Measurements from ENCODE around the gene FAM114A1.

Gene FAM114A1

GRCh38 chr4:38860788-38861424 lies 6.7 kb upstream of the FAM114A1 start:
- H3K4me1 ChIP-seq (ENCODE audit: control insufficient read depth, insufficient read depth, low read length), result peaks cover 22% of the 10 kb centered on the region
- no peak overlapping the region for H3K4me3 ChIP-seq (ENCODE audit: low read length)
- no peak overlapping the region for H3K4me2 ChIP-seq (ENCODE audit: low read length)
- no peaks in the 10 kb centered on the region for H3K36me3 ChIP-seq (ENCODE audit: insufficient read depth, low read length)
- H3K9ac ChIP-seq (ENCODE audit: low read depth, low read length), result no peak overlapping the region
- no peaks in the 10 kb centered on the region for H3K27me3 ChIP-seq (ENCODE audit: control insufficient read depth, insufficient read depth, low read length)
- no peaks in the 10 kb centered on the region for H3K9me3 ChIP-seq (replicated peaks; ENCODE audit: low read length)

GRCh38 chr4:38861791-38862190 lies 5.8 kb upstream of the FAM114A1 start:
- peaks cover 24% of the 10 kb centered on the region for H3K4me1 ChIP-seq (ENCODE audit: control insufficient read depth, insufficient read depth, low read length)
- no peak overlapping the region for H3K4me3 ChIP-seq (ENCODE audit: low read length)
- H3K4me2 ChIP-seq (ENCODE audit: low read length), result no peak overlapping the region
- H3K9me3 ChIP-seq (replicated peaks; ENCODE audit: low read length), result no peaks in the 10 kb centered on the region
- no peaks in the 10 kb centered on the region for H3K36me3 ChIP-seq (ENCODE audit: insufficient read depth, low read length)
- H3K27me3 ChIP-seq (ENCODE audit: control insufficient read depth, insufficient read depth, low read length), result no peaks in the 10 kb centered on the region
- no peak overlapping the region for H3K9ac ChIP-seq (ENCODE audit: low read depth, low read length)

- Histone ChIP-seq H3K27me3 (ENCODE audit: control insufficient read depth, insufficient read depth, low read length) (no peaks in the 10 kb centered on the region), H3K4me2 (ENCODE audit: low read length) (no peak overlapping the region), H3K9ac (ENCODE audit: low read depth, low read length) (no peak overlapping the region), H3K9me3 (replicated peaks; ENCODE audit: low read length) (no peaks in the 10 kb centered on the region), H3K4me3 (ENCODE audit: low read length) (no peak overlapping the region), H3K36me3 (ENCODE audit: insufficient read depth, low read length) (peaks cover 13% of the 10 kb centered on the region), H3K4me1 (ENCODE audit: control insufficient read depth, insufficient read depth, low read length) (peaks cover 29% of the 10 kb centered on the region)
These were observed 2.2 kb upstream of the FAM114A1 start for GRCh38 chr4:38865445-38865844.

- H3K27me3 ChIP-seq (ENCODE audit: control insufficient read depth, insufficient read depth, low read length), result no peaks in the 10 kb centered on the region
- H3K9me3 ChIP-seq (replicated peaks; ENCODE audit: low read length), result no peaks in the 10 kb centered on the region
- H3K4me1 ChIP-seq (ENCODE audit: control insufficient read depth, insufficient read depth, low read length), result peaks cover 38% of the 10 kb centered on the region
- peak overlapping the region; percentile 98 for H3K9ac ChIP-seq (ENCODE audit: low read depth, low read length)
- H3K36me3 ChIP-seq (ENCODE audit: insufficient read depth, low read length), result peaks cover 24% of the 10 kb centered on the region
- peak overlapping the region; percentile 88 for H3K4me3 ChIP-seq (ENCODE audit: low read length)
- H3K4me2 ChIP-seq (ENCODE audit: low read length), result peak overlapping the region; percentile 96
These were observed 581 bp upstream of the FAM114A1 start for GRCh38 chr4:38866973-38867477.

DNA sequence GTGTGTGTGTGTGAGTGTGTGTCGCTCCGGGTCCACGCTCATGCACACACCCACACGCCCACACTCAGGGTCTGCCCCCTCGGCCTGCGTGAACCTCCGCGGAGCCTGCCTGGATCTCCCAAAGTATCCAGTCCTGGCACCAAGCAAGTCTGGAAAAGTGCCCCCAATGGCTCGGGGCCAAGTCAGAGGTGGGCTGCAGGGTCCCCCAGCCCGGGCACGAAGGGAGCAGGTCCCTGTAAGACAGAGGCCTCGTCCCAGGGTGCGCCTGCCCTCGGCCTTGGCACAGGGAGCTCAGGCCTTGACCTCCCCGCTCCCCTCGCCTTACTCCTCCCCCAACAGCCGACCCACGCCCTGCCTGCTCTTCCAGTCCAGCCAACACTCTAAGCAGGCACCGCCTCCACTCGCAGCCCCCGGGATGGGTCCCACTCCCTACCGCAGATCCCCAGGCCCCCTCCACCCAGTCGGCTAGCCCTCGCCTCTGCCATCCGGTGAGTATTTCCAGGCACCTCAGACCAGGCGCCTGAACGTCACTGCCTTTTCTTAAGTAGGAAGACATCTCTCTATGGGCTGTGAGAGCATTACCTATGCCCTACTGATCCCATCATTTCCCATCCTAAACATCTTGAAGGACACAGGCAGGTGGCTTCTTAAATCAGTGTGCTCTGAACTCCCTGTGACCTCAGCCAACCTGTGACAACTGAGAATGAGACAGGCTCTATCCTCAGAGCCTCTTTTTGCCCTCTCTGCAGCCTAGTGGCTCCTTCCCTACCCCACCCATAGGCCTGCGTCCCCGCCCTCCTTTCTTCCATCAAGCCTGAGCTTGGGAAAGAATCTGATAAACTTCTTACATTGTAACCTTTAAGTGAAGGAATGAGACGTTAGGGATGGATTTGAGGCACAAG lies 704 bp downstream of the FAM114A1 start:
- no peaks in the 10 kb centered on the region for H3K9me3 ChIP-seq (replicated peaks; ENCODE audit: low read length)
- no peaks in the 10 kb centered on the region for H3K27me3 ChIP-seq (ENCODE audit: control insufficient read depth, insufficient read depth, low read length)
- peak overlapping the region; percentile 98 for H3K9ac ChIP-seq (ENCODE audit: low read depth, low read length)
- peaks cover 48% of the 10 kb centered on the region for H3K4me1 ChIP-seq (ENCODE audit: control insufficient read depth, insufficient read depth, low read length)
- peak overlapping the region; percentile 88 for H3K4me3 ChIP-seq (ENCODE audit: low read length)
- H3K36me3 ChIP-seq (ENCODE audit: insufficient read depth, low read length), result peaks cover 35% of the 10 kb centered on the region
- H3K4me2 ChIP-seq (ENCODE audit: low read length), result peak overlapping the region; percentile 90

GRCh38 chr4:38869511-38869910 lies 1.9 kb downstream of the FAM114A1 start:
- H3K4me3 ChIP-seq (ENCODE audit: low read length), result peak overlapping the region; percentile 88
- peaks cover 48% of the 10 kb centered on the region for H3K4me1 ChIP-seq (ENCODE audit: control insufficient read depth, insufficient read depth, low read length)

GRCh38 chr4:38870098-38870808 lies 2.6 kb downstream of the FAM114A1 start:
- no peaks in the 10 kb centered on the region for H3K27me3 ChIP-seq (ENCODE audit: control insufficient read depth, insufficient read depth, low read length)
- peak overlapping the region; percentile 55 for H3K4me2 ChIP-seq (ENCODE audit: low read length)
- H3K9me3 ChIP-seq (replicated peaks; ENCODE audit: low read length), result no peaks in the 10 kb centered on the region
- H3K4me3 ChIP-seq (ENCODE audit: low read length), result peak overlapping the region; percentile 26
- peaks cover 38% of the 10 kb centered on the region for H3K36me3 ChIP-seq (ENCODE audit: insufficient read depth, low read length)
- no peak overlapping the region for H3K9ac ChIP-seq (ENCODE audit: low read depth, low read length)
- peaks cover 48% of the 10 kb centered on the region for H3K4me1 ChIP-seq (ENCODE audit: control insufficient read depth, insufficient read depth, low read length)

More at GRCh38 chr4:38869511-38869910, 1.9 kb downstream of the FAM114A1 start:
- Histone ChIP-seq H3K27me3 (ENCODE audit: control insufficient read depth, insufficient read depth, low read length) (no peaks in the 10 kb centered on the region), H3K36me3 (ENCODE audit: insufficient read depth, low read length) (peaks cover 38% of the 10 kb centered on the region), H3K9me3 (replicated peaks; ENCODE audit: low read length) (no peaks in the 10 kb centered on the region), H3K9ac (ENCODE audit: low read depth, low read length) (peak overlapping the region; percentile 98), H3K4me2 (ENCODE audit: low read length) (peak overlapping the region; percentile 90)

DNA sequence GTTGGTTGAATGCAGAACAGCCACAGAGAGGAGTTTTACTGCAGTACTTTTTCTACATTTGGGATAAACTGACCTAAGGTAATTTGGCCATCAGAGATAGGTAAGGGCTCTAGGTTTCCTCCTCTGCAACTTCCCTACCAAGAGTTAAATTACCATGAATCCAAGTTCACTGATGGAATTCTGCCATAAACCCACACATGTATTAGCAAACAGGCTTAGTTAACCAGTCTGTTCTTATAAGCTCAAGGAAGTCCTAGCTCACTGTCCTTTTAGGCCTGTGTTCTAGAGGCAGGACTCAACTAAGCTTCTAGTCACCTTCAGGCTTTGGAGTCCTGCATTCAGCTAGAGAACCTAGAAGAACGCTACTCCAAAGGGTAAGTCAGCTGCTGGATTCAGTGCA lies 4.0 kb downstream of the FAM114A1 start:
- peaks cover 47% of the 10 kb centered on the region for H3K4me1 ChIP-seq (ENCODE audit: control insufficient read depth, insufficient read depth, low read length)
- H3K36me3 ChIP-seq (ENCODE audit: insufficient read depth, low read length), result peaks cover 38% of the 10 kb centered on the region
- no peak overlapping the region for H3K4me3 ChIP-seq (ENCODE audit: low read length)
- no peaks in the 10 kb centered on the region for H3K27me3 ChIP-seq (ENCODE audit: control insufficient read depth, insufficient read depth, low read length)
- no peaks in the 10 kb centered on the region for H3K9me3 ChIP-seq (replicated peaks; ENCODE audit: low read length)
- H3K4me2 ChIP-seq (ENCODE audit: low read length), result no peak overlapping the region
- no peak overlapping the region for H3K9ac ChIP-seq (ENCODE audit: low read depth, low read length)

- Histone ChIP-seq H3K4me2 (ENCODE audit: low read length) (peak overlapping the region; percentile 18), H3K27me3 (ENCODE audit: control insufficient read depth, insufficient read depth, low read length) (no peaks in the 10 kb centered on the region), H3K4me3 (ENCODE audit: low read length) (no peak overlapping the region), H3K4me1 (ENCODE audit: control insufficient read depth, insufficient read depth, low read length) (peaks cover 40% of the 10 kb centered on the region), H3K9ac (ENCODE audit: low read depth, low read length) (no peak overlapping the region), H3K9me3 (replicated peaks; ENCODE audit: low read length) (no peaks in the 10 kb centered on the region), H3K36me3 (ENCODE audit: insufficient read depth, low read length) (peaks cover 38% of the 10 kb centered on the region)
These were observed 5.0 kb downstream of the FAM114A1 start for GRCh38 chr4:38872620-38873019.

DNA sequence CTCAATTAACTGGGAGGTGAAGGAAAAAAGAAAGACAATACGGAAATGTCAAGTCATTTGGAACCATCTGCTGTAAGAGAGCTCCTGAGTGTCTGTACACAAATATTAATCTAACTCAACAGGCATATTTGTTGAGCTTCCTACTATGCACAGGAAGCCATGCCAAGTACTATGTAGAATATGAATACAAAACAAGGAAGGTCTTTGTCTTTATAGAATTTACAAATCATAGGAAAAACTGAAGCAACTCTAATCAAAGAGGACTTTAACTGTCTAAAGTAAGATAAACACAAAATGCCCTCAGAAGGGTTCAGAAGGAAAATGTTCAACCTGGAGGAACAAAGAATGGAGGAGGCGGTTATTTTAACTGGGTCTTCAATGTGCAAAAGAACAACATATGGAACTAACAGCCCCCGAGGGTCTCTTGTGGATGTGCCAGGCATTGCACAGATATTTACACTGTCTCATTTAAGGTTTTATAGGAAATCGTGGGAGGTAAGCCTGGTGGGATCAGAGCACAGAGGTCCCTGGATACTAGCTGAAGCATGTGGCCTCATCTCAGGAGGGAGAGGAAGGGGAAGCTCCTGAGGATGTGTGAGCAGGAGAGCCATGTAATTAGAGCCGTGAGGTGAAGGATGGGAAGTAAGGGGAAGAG lies 5.8 kb downstream of the FAM114A1 start:
- Histone ChIP-seq H3K36me3 (ENCODE audit: insufficient read depth, low read length) (peaks cover 37% of the 10 kb centered on the region), H3K4me1 (ENCODE audit: control insufficient read depth, insufficient read depth, low read length) (peaks cover 39% of the 10 kb centered on the region), H3K9me3 (replicated peaks; ENCODE audit: low read length) (no peaks in the 10 kb centered on the region), H3K4me2 (ENCODE audit: low read length) (no peak overlapping the region), H3K27me3 (ENCODE audit: control insufficient read depth, insufficient read depth, low read length) (no peaks in the 10 kb centered on the region), H3K4me3 (ENCODE audit: low read length) (no peak overlapping the region), H3K9ac (ENCODE audit: low read depth, low read length) (no peak overlapping the region)

DNA sequence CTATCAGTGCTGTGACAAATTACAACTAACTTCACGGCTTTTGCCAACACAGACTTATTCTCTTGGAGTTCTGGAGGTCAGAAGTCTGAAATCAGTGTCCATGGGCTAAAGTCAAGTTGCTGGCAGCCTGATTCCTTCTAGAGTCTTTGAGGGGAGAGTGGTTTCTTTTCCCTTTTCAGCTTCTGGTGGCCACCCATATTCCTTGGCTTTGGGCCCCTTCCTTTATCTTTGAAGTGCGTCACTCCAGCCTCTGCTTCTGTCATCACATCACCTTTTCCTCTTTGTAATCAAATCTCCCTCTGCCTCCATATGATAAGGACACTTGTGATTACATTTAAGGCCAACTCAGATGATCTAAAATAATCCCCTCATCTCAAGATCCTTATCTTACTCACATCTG lies 9.0 kb downstream of the FAM114A1 start:
- Histone ChIP-seq H3K36me3 (ENCODE audit: insufficient read depth, low read length) (peaks cover 50% of the 10 kb centered on the region), H3K9ac (ENCODE audit: low read depth, low read length) (no peak overlapping the region), H3K9me3 (replicated peaks; ENCODE audit: low read length) (no peaks in the 10 kb centered on the region), H3K4me1 (ENCODE audit: control insufficient read depth, insufficient read depth, low read length) (peaks cover 14% of the 10 kb centered on the region), H3K27me3 (ENCODE audit: control insufficient read depth, insufficient read depth, low read length) (no peaks in the 10 kb centered on the region), H3K4me2 (ENCODE audit: low read length) (no peak overlapping the region), H3K4me3 (ENCODE audit: low read length) (no peak overlapping the region)

Data from skeletal muscle satellite cell (primary cell).